Upper lobe of left lung (tissue), 4 donors: Measurements from ENCODE around the gene MTFP1.

Source experiments
- EP300 ChIP-seq, 4 donors: sonication (generic); formaldehyde crosslinking; IDR thresholded peaks; one replicate each; pipeline ENCODE4 v1.5.1; 2017; ENCODE audit warnings: antibody characterized with exemption in 4 of 4, control low read depth in 2 of 4
- POLR2A ChIP-seq, 4 donors: fragments of 450-650 bp; IDR thresholded peaks; one replicate each; pipeline ENCODE4 v1.5.1; 2016 to 2017; ENCODE audit warnings: antibody characterized with exemption in 4 of 4, mild to moderate bottlenecking in 2 of 4
- POLR2AphosphoS5 ChIP-seq, 2 donors: sonication (generic); formaldehyde crosslinking; IDR thresholded peaks; one replicate each; pipeline ENCODE4 v1.5.1; 2017; ENCODE audit warnings: antibody characterized with exemption in 2 of 2
- TF ChIP-seq, protein P1 (sequence below), 6 experiments: fragments of 450-650 bp in 4 of 6; fragments of 200-600 bp in 2 of 6; sonication (generic) in 2 of 6; IDR thresholded peaks; one replicate each; pipeline ENCODE4 v1.5.1; 2016 to 2019; ENCODE audit warnings: antibody characterized with exemption in 6 of 6

- TF ChIP-seq, protein P1, sequence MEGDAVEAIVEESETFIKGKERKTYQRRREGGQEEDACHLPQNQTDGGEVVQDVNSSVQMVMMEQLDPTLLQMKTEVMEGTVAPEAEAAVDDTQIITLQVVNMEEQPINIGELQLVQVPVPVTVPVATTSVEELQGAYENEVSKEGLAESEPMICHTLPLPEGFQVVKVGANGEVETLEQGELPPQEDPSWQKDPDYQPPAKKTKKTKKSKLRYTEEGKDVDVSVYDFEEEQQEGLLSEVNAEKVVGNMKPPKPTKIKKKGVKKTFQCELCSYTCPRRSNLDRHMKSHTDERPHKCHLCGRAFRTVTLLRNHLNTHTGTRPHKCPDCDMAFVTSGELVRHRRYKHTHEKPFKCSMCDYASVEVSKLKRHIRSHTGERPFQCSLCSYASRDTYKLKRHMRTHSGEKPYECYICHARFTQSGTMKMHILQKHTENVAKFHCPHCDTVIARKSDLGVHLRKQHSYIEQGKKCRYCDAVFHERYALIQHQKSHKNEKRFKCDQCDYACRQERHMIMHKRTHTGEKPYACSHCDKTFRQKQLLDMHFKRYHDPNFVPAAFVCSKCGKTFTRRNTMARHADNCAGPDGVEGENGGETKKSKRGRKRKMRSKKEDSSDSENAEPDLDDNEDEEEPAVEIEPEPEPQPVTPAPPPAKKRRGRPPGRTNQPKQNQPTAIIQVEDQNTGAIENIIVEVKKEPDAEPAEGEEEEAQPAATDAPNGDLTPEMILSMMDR (IDR thresholded peaks at IDR 0.05): no peak
- TF ChIP-seq POLR2AphosphoS5 (IDR thresholded peaks at IDR 0.05) (no peak), EP300 (IDR thresholded peaks at IDR 0.05) (no peak), POLR2A (IDR thresholded peaks at IDR 0.05) (no peak)
Observed at GRCh38 chr22:30420347-30421125, 5.0 kb upstream of the MTFP1 start.
